Panc1 (cell line): ENCODE data around the gene DACH1. TPM values are rescaled to one million over a fixed set of nuclear protein-coding genes. Genes with fewer than 3 reads are reported as not detected.

Source experiments
- ATAC-seq: fragments of 200-7000 bp; cut with Tn5 transposase; 2 replicates; pipeline ENCODE4 v1.9.1; 2020; ENCODE audit warnings: mild to moderate bottlenecking, moderate library complexity
- BruUV-seq: library from RNA; stranded (reverse); fragments of 400-500 nt; replicated peaks from 2 replicates; lab custom pipeline; 2021; lab: Mats Ljungman, UMichigan
- CTCF ChIA-PET: fragments of 300-600 bp; sonication (Branson Sonifier 250); formaldehyde crosslinking; loops from one replicate; lab custom pipeline; 2022; ENCODE audit warnings: antibody characterized with exemption; lab: Charles Lee
- POLR2A ChIA-PET: fragments of 300-600 bp; sonication (Branson Sonifier 250); formaldehyde crosslinking; loops from one replicate; lab custom pipeline; 2022; ENCODE audit warnings: antibody characterized with exemption; lab: Charles Lee
- DNase-seq: peaks from one replicate; pipeline ENCODE4 v3.0.0-alpha.2; 2010; ENCODE audit warnings: low read depth, low spot score
- H3K27ac ChIP-seq: 2 replicates; pipeline ENCODE4 v1.5.1; 2011; ENCODE audit warnings: mild to moderate bottlenecking, low read length, inconsistent platforms
- H3K27me3 ChIP-seq: fragments of 200-500 bp; sonication (Bioruptor generic); 2 replicates; pipeline ENCODE4 v1.6.0; 2014; ENCODE audit warnings: low read length, inconsistent platforms; ENCODE audit not compliant: control insufficient read depth, insufficient read depth
- H3K36me3 ChIP-seq: fragments of 200-500 bp; sonication (Bioruptor generic); 2 replicates; pipeline ENCODE4 v1.5.1; 2014; ENCODE audit warnings: inconsistent platforms, mild to moderate bottlenecking, low read length, moderate library complexity; ENCODE audit not compliant: control insufficient read depth, insufficient read depth
- H3K4me1 ChIP-seq: 2 replicates; pipeline ENCODE4 v1.5.1; 2011; ENCODE audit warnings: inconsistent platforms, mild to moderate bottlenecking, low read length, moderate library complexity; ENCODE audit not compliant: control insufficient read depth, insufficient read depth
- H3K4me3 ChIP-seq, 2 experiments: 2 replicates each; pipeline ENCODE4 v1.5.1; 2011 to 2012; ENCODE audit warnings: low read depth in 2 of 2, low read length in 2 of 2, mild to moderate bottlenecking in 2 of 2, inconsistent platforms in 1 of 2, moderate library complexity in 1 of 2
- H3K9me3 ChIP-seq: fragments of 200-500 bp; sonication (Bioruptor generic); 2 replicates; pipeline ENCODE4 v1.5.1; 2014; ENCODE audit warnings: low read depth, mild to moderate bottlenecking, inconsistent platforms, low read length, moderate library complexity; ENCODE audit not compliant: control insufficient read depth, insufficient read depth
- POLR2AphosphoS5 ChIP-seq: IDR thresholded peaks from 2 replicates; pipeline ENCODE4 v1.6.1; 2012; ENCODE audit warnings: mild to moderate bottlenecking, low read depth, low read length, moderate library complexity
- SIN3A ChIP-seq: IDR thresholded peaks from 2 replicates; pipeline ENCODE4 v1.6.1; 2012; ENCODE audit warnings: low read depth, mild to moderate bottlenecking, low read length, moderate library complexity, borderline replicate concordance; ENCODE audit not compliant: insufficient read depth
- TCF7L2 ChIP-seq: IDR thresholded peaks from 2 replicates; pipeline ENCODE4 v1.6.1; 2011; ENCODE audit warnings: mild to moderate bottlenecking, low read depth, low read length, inconsistent platforms
- in situ Hi-C: cut with HindIII; loops from 2 replicates; pipeline ENCODE4 v1.10.0; 2016; ENCODE audit warnings: low sequenced_read_pairs, low pct_unique_long_range_greater_than_20kb
- intact Hi-C: fragments of 100-400 bp; cut with micrococcal nuclease; formaldehyde crosslinking; loops from one replicate; pipeline ENCODE4 v1.10.0; 2022; ENCODE audit not compliant: unreplicated experiment
- total RNA-seq: library from RNA; stranded (reverse); gene quantifications from one replicate; pipeline ENCODE4 v1.2.1, GENCODE V29; 2021; ENCODE audit not compliant: unreplicated experiment
- TF ChIP-seq, protein P1 (sequence below): fragments of 450-650 bp; IDR thresholded peaks from 2 replicates; pipeline ENCODE4 v1.5.1; 2017; ENCODE audit warnings: mild to moderate bottlenecking
- TF ChIP-seq, protein P2 (sequence below), 2 experiments: IDR thresholded peaks; 2 replicates each; pipeline ENCODE4 v1.6.1; 2011 to 2012; ENCODE audit warnings: low read depth in 2 of 2, control low read depth in 1 of 2, low read length in 1 of 2, mild to moderate bottlenecking in 1 of 2, moderate library complexity in 1 of 2; ENCODE audit not compliant: insufficient read depth in 1 of 2

DACH1 gene
- total RNA-seq, 1 experiment from 2014 or later, result 0.54 TPM

DNA sequence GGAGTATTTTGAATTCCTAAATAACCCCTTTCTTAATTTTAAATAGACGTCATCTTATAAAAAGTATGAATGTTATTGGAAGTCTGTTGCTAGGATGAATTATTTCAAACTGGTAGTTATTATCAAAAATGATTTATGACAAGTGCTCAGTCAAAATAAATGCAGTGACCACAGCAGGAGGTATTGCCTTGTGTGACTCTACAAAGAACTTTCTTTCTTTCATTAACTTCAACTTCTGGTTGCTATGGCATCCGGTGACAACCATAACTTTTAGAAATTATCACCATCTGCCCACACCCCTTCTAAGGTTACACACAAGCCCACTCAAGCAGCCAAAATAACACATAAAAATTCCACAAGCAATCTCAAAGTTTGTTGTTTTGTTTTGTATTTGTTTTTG lies 189.9 kb downstream of the DACH1 start:
- BruUV-seq, result no TSS peak
- TF ChIP-seq, protein P1, sequence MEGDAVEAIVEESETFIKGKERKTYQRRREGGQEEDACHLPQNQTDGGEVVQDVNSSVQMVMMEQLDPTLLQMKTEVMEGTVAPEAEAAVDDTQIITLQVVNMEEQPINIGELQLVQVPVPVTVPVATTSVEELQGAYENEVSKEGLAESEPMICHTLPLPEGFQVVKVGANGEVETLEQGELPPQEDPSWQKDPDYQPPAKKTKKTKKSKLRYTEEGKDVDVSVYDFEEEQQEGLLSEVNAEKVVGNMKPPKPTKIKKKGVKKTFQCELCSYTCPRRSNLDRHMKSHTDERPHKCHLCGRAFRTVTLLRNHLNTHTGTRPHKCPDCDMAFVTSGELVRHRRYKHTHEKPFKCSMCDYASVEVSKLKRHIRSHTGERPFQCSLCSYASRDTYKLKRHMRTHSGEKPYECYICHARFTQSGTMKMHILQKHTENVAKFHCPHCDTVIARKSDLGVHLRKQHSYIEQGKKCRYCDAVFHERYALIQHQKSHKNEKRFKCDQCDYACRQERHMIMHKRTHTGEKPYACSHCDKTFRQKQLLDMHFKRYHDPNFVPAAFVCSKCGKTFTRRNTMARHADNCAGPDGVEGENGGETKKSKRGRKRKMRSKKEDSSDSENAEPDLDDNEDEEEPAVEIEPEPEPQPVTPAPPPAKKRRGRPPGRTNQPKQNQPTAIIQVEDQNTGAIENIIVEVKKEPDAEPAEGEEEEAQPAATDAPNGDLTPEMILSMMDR, result no peak
- TF ChIP-seq TCF7L2 (no peak), SIN3A (no peak), POLR2AphosphoS5 (no peak)
- TF ChIP-seq, protein P2, sequence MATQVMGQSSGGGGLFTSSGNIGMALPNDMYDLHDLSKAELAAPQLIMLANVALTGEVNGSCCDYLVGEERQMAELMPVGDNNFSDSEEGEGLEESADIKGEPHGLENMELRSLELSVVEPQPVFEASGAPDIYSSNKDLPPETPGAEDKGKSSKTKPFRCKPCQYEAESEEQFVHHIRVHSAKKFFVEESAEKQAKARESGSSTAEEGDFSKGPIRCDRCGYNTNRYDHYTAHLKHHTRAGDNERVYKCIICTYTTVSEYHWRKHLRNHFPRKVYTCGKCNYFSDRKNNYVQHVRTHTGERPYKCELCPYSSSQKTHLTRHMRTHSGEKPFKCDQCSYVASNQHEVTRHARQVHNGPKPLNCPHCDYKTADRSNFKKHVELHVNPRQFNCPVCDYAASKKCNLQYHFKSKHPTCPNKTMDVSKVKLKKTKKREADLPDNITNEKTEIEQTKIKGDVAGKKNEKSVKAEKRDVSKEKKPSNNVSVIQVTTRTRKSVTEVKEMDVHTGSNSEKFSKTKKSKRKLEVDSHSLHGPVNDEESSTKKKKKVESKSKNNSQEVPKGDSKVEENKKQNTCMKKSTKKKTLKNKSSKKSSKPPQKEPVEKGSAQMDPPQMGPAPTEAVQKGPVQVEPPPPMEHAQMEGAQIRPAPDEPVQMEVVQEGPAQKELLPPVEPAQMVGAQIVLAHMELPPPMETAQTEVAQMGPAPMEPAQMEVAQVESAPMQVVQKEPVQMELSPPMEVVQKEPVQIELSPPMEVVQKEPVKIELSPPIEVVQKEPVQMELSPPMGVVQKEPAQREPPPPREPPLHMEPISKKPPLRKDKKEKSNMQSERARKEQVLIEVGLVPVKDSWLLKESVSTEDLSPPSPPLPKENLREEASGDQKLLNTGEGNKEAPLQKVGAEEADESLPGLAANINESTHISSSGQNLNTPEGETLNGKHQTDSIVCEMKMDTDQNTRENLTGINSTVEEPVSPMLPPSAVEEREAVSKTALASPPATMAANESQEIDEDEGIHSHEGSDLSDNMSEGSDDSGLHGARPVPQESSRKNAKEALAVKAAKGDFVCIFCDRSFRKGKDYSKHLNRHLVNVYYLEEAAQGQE (IDR thresholded peaks at IDR 0.05; ENCODE audit: insufficient read depth in 1 of 2, low read depth in 2 of 2, low read length in 1 of 2), result no peak
- intact Hi-C loops (no loop called here), in situ Hi-C loops (no loop called here)
- Histone ChIP-seq H3K4me1 (no peaks in the 10 kb centered on the region), H3K27me3 (no peaks in the 10 kb centered on the region), H3K9me3 (no peaks in the 10 kb centered on the region), H3K36me3 (no peaks in the 10 kb centered on the region), H3K27ac (no peak overlapping the region), H3K4me3 (no peak overlapping the region)
- no peak for DNase-seq
- POLR2A ChIA-PET, result no interaction called here
- CTCF ChIA-PET, result no interaction called here
- ATAC-seq, result no peak

DNA sequence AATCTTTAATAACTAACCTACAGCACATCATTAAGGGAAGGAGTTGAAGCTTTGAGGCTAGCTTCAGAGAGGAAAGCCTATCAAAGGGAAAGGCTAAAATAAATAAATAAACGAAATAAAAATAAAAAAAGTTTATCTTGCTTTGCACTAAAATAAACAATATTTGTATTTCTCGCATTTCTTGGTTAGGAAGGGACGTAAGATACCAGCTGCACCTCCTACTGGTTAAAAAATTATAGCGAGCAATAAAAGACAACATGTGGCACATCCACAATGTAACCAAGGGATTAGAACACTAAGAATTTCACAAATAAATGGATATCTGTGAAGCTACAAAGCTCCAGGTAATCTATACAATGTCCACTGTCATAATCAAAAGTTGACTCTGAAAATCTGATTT lies 194.5 kb downstream of the DACH1 start:
- in situ Hi-C loops, result no loop called here
- BruUV-seq, result no TSS peak
- Histone ChIP-seq H3K27ac (no peak overlapping the region), H3K9me3 (no peaks in the 10 kb centered on the region), H3K27me3 (no peaks in the 10 kb centered on the region), H3K36me3 (no peaks in the 10 kb centered on the region), H3K4me3 (no peak overlapping the region), H3K4me1 (no peaks in the 10 kb centered on the region)
- TF ChIP-seq TCF7L2 (no peak), POLR2AphosphoS5 (no peak), SIN3A (no peak)
- TF ChIP-seq, protein P2 (IDR thresholded peaks at IDR 0.05; ENCODE audit: insufficient read depth in 1 of 2, low read depth in 2 of 2, low read length in 1 of 2), result no peak
- TF ChIP-seq, protein P1, result no peak
- ChIA-PET POLR2A (no interaction called here), CTCF (no interaction called here)
- DNase-seq (no peak), ATAC-seq (no peak)
- intact Hi-C loops, result no loop called here
